Sigmoid colon (tissue), 4 donors: ENCODE results near the gene FOXJ1.

Source experiments
- CTCF ChIP-seq, 4 experiments: fragments of 450-650 bp in 3 of 4; fragments of 200-600 bp in 1 of 4; IDR thresholded peaks; one replicate each; pipeline ENCODE4 v1.5.1; 2016 to 2019; ENCODE audit warnings: antibody characterized with exemption in 4 of 4, mild to moderate bottlenecking in 3 of 4, moderate library complexity in 2 of 4
- EP300 ChIP-seq, 4 donors: sonication (generic); formaldehyde crosslinking; IDR thresholded peaks; one replicate each; pipeline ENCODE4 v1.6.1; 2017; ENCODE audit warnings: antibody characterized with exemption in 4 of 4
- POLR2A ChIP-seq, 2 donors: fragments of 450-650 bp; IDR thresholded peaks; one replicate each; pipeline ENCODE4 v1.6.1; 2016; ENCODE audit warnings: antibody characterized with exemption in 2 of 2, mild to moderate bottlenecking in 2 of 2, moderate library complexity in 2 of 2
- POLR2AphosphoS5 ChIP-seq, 4 donors: sonication (generic); formaldehyde crosslinking; IDR thresholded peaks; one replicate each; pipeline ENCODE4 v1.6.1; 2017; ENCODE audit warnings: antibody characterized with exemption in 4 of 4

- TF ChIP-seq CTCF (IDR thresholded peaks at IDR 0.05) (no peak), POLR2A (IDR thresholded peaks at IDR 0.05) (no peak), POLR2AphosphoS5 (IDR thresholded peaks at IDR 0.05) (no peak), EP300 (IDR thresholded peaks at IDR 0.05) (no peak)
These were observed 23.3 kb upstream of the FOXJ1 start for GRCh38 chr17:76164331-76164730.
